ENCODE measurements around the gene DRD3.

The DRD3 gene

GRCh38 chr3:114101101-114101500 lies 77.8 kb downstream of the DRD3 start:
- H3K4me3 ChIP-seq (ENCODE audit: low read depth, low read length), result no peak overlapping the region
- no peak for TF ChIP-seq CTCF (IDR thresholded peaks at IDR 0.05; ENCODE audit: borderline replicate concordance, insufficient read depth, low read depth, low read length)

- no peak for TF ChIP-seq CTCF (IDR thresholded peaks at IDR 0.05; ENCODE audit: borderline replicate concordance, insufficient read depth, low read depth, low read length)
- H3K4me3 ChIP-seq (ENCODE audit: low read depth, low read length), result no peak overlapping the region
Measured at GRCh38 chr3:114095796-114096195, 83.1 kb downstream of the DRD3 start.

GRCh38 chr3:114093596-114093995 lies 85.3 kb downstream of the DRD3 start:
- H3K4me3 ChIP-seq (ENCODE audit: low read depth, low read length), result no peak overlapping the region
- TF ChIP-seq CTCF (IDR thresholded peaks at IDR 0.05; ENCODE audit: borderline replicate concordance, insufficient read depth, low read depth, low read length), result no peak

GRCh38 chr3:114093016-114093380 lies 85.9 kb downstream of the DRD3 start:
- no peak overlapping the region for H3K4me3 ChIP-seq (ENCODE audit: low read depth, low read length)
- TF ChIP-seq CTCF (IDR thresholded peaks at IDR 0.05; ENCODE audit: borderline replicate concordance, insufficient read depth, low read depth, low read length), result no peak

GRCh38 chr3:114092151-114093015 lies 86.5 kb downstream of the DRD3 start:
- no peak for TF ChIP-seq CTCF (IDR thresholded peaks at IDR 0.05; ENCODE audit: borderline replicate concordance, insufficient read depth, low read depth, low read length)
- no peak overlapping the region for H3K4me3 ChIP-seq (ENCODE audit: low read depth, low read length)

GRCh38 chr3:114089675-114090074 lies 89.2 kb downstream of the DRD3 start:
- TF ChIP-seq CTCF (IDR thresholded peaks at IDR 0.05; ENCODE audit: borderline replicate concordance, insufficient read depth, low read depth, low read length), result no peak
- H3K4me3 ChIP-seq (ENCODE audit: low read depth, low read length), result no peak overlapping the region

GRCh38 chr3:114086356-114086755 lies 92.5 kb downstream of the DRD3 start:
- TF ChIP-seq CTCF (IDR thresholded peaks at IDR 0.05; ENCODE audit: borderline replicate concordance, insufficient read depth, low read depth, low read length), result no peak
- no peak overlapping the region for H3K4me3 ChIP-seq (ENCODE audit: low read depth, low read length)
